ENCODE results near the gene PLEK2. TPM values are rescaled to one million over a fixed set of nuclear protein-coding genes. Genes with fewer than 3 reads are reported as not detected.

The PLEK2 gene
- total and polyA plus RNA-seq, 2 of the 13 experiments (the other 11 are each of a cell fraction or from before 2014, with no cell fraction given) = 0.26 to 1.5 TPM

DNA sequence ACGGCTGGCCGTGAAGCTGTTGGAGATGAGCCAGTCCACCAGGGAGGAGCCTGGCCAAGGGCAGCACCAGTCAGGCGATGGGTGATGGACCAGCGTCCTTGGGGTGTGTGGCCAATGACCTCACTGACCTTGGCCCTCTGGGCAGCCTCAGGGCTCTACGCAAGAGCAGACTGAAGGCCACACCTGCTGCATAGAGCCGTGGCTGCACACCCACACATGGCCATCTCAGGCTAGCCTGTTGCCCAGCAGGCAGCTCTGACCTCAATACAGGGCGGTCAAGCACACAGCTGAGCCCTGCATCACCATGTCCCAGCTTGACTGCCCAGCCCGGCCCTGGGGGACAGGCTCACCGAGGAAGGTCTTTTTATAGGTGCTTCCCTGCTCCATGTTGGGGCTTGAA, 19.2 kb downstream of the PLEK2 start (continued):
- TF ChIP-seq, protein P1, sequence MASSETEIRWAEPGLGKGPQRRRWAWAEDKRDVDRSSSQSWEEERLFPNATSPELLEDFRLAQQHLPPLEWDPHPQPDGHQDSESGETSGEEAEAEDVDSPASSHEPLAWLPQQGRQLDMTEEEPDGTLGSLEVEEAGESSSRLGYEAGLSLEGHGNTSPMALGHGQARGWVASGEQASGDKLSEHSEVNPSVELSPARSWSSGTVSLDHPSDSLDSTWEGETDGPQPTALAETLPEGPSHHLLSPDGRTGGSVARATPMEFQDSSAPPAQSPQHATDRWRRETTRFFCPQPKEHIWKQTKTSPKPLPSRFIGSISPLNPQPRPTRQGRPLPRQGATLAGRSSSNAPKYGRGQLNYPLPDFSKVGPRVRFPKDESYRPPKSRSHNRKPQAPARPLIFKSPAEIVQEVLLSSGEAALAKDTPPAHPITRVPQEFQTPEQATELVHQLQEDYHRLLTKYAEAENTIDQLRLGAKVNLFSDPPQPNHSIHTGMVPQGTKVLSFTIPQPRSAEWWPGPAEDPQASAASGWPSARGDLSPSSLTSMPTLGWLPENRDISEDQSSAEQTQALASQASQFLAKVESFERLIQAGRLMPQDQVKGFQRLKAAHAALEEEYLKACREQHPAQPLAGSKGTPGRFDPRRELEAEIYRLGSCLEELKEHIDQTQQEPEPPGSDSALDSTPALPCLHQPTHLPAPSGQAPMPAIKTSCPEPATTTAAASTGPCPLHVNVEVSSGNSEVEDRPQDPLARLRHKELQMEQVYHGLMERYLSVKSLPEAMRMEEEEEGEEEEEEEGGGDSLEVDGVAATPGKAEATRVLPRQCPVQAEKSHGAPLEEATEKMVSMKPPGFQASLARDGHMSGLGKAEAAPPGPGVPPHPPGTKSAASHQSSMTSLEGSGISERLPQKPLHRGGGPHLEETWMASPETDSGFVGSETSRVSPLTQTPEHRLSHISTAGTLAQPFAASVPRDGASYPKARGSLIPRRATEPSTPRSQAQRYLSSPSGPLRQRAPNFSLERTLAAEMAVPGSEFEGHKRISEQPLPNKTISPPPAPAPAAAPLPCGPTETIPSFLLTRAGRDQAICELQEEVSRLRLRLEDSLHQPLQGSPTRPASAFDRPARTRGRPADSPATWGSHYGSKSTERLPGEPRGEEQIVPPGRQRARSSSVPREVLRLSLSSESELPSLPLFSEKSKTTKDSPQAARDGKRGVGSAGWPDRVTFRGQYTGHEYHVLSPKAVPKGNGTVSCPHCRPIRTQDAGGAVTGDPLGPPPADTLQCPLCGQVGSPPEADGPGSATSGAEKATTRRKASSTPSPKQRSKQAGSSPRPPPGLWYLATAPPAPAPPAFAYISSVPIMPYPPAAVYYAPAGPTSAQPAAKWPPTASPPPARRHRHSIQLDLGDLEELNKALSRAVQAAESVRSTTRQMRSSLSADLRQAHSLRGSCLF (CRISPR knock-in tag; IDR thresholded peaks at IDR 0.05; ENCODE audit: borderline replicate concordance) = no peak
- TF ChIP-seq ZNF468 (CRISPR knock-in tag; IDR thresholded peaks at IDR 0.05) = no peak
- no peak for TF ChIP-seq ZNF788 (CRISPR knock-in tag; IDR thresholded peaks at IDR 0.05; ENCODE audit: borderline replicate concordance)
- TF ChIP-seq KDM5B (CRISPR knock-in tag; IDR thresholded peaks at IDR 0.05; ENCODE audit: borderline replicate concordance) = peak; percentile 50; the same call in 1 of the 2 replicates
- TF ChIP-seq, protein P2, sequence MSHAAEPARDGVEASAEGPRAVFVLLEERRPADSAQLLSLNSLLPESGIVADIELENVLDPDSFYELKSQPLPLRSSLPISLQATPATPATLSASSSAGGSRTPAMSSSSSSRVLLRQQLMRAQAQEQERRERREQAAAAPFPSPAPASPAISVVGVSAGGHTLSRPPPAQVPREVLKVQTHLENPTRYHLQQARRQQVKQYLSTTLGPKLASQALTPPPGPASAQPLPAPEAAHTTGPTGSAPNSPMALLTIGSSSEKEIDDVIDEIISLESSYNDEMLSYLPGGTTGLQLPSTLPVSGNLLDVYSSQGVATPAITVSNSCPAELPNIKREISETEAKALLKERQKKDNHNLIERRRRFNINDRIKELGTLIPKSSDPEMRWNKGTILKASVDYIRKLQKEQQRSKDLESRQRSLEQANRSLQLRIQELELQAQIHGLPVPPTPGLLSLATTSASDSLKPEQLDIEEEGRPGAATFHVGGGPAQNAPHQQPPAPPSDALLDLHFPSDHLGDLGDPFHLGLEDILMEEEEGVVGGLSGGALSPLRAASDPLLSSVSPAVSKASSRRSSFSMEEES (CRISPR knock-in tag; IDR thresholded peaks at IDR 0.05) = no peak
- no peak for TF ChIP-seq EZH2 (conservative IDR thresholded peaks at IDR 0.05; ENCODE audit: low read depth, low read length)
- TF ChIP-seq SMARCC2 (IDR thresholded peaks at IDR 0.05) = no peak
- no peak for TF ChIP-seq SIN3B (IDR thresholded peaks at IDR 0.05; ENCODE audit: low read length)
- no peak for TF ChIP-seq PAWR (CRISPR knock-in tag; IDR thresholded peaks at IDR 0.05; ENCODE audit: borderline replicate concordance)
- no peak for TF ChIP-seq PPARG (CRISPR knock-in tag; conservative IDR thresholded peaks at IDR 0.05)
- TF ChIP-seq, protein P3, sequence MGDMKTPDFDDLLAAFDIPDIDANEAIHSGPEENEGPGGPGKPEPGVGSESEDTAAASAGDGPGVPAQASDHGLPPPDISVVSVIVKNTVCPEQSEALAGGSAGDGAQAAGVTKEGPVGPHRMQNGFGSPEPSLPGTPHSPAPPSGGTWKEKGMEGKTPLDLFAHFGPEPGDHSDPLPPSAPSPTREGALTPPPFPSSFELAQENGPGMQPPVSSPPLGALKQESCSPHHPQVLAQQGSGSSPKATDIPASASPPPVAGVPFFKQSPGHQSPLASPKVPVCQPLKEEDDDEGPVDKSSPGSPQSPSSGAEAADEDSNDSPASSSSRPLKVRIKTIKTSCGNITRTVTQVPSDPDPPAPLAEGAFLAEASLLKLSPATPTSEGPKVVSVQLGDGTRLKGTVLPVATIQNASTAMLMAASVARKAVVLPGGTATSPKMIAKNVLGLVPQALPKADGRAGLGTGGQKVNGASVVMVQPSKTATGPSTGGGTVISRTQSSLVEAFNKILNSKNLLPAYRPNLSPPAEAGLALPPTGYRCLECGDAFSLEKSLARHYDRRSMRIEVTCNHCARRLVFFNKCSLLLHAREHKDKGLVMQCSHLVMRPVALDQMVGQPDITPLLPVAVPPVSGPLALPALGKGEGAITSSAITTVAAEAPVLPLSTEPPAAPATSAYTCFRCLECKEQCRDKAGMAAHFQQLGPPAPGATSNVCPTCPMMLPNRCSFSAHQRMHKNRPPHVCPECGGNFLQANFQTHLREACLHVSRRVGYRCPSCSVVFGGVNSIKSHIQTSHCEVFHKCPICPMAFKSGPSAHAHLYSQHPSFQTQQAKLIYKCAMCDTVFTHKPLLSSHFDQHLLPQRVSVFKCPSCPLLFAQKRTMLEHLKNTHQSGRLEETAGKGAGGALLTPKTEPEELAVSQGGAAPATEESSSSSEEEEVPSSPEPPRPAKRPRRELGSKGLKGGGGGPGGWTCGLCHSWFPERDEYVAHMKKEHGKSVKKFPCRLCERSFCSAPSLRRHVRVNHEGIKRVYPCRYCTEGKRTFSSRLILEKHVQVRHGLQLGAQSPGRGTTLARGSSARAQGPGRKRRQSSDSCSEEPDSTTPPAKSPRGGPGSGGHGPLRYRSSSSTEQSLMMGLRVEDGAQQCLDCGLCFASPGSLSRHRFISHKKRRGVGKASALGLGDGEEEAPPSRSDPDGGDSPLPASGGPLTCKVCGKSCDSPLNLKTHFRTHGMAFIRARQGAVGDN (CRISPR knock-in tag; IDR thresholded peaks at IDR 0.05) = peak; percentile 63
- no peak for TF ChIP-seq ZNF12 (CRISPR knock-in tag; IDR thresholded peaks at IDR 0.05)
- no peak for TF ChIP-seq ZFAT (CRISPR knock-in tag; conservative IDR thresholded peaks at IDR 0.05)
- TF ChIP-seq HNF4A (CRISPR knock-in tag; IDR thresholded peaks at IDR 0.05) = peak; percentile 57; the same call in 1 of the 2 replicates
- no peak for TF ChIP-seq SAP130 (CRISPR knock-in tag; IDR thresholded peaks at IDR 0.05; ENCODE audit: low read depth)
- TF ChIP-seq RFXAP (CRISPR knock-in tag; IDR thresholded peaks at IDR 0.05; ENCODE audit: borderline replicate concordance) = no peak
- TF ChIP-seq SALL1 (CRISPR knock-in tag; IDR thresholded peaks at IDR 0.05) = peak; percentile 30; the same call in 1 of the 2 replicates
- no peak for TF ChIP-seq SOX6 (IDR thresholded peaks at IDR 0.05)
- TF ChIP-seq SOX6 (CRISPR knock-in tag; IDR thresholded peaks at IDR 0.05) = 0 out of 2 replicates have a peak, but pooled peaks have one; percentile 9
